H1 (cell line): ENCODE results near the gene SPTAN1. TPM values are rescaled to one million over a fixed set of nuclear protein-coding genes. Genes with fewer than 3 reads are reported as not detected.

Experiments used
- CTCF ChIP-seq, 3 experiments: IDR thresholded peaks; 1 replicate in 2 of 3; 2 replicates in 1 of 3; pipeline versions ENCODE4 v1.5.1 to v1.6.1; 2011; ENCODE audit warnings: low read length in 3 of 3, mild to moderate bottlenecking in 3 of 3, inconsistent platforms in 2 of 3, low read depth in 1 of 3, moderate library complexity in 1 of 3; ENCODE audit not compliant: insufficient read depth in 1 of 3; ENCODE audit errors: control extremely low read depth in 1 of 3
- NRF1 ChIP-seq: IDR thresholded peaks from 2 replicates; pipeline ENCODE4 v1.6.1; 2011; ENCODE audit warnings: mild to moderate bottlenecking, low read depth, low read length, improper control_type of control experiment
- RXRA ChIP-seq: IDR thresholded peaks from 2 replicates; pipeline ENCODE4 v1.6.1; 2011; ENCODE audit warnings: low read depth, mild to moderate bottlenecking, low read length, moderate library complexity; ENCODE audit not compliant: insufficient read depth
- polyA plus RNA-seq, 7 experiments: library from polyadenylated mRNA; depleted of rRNA in 3 of 7; stranded (reverse) in 5 of 7; unstranded in 2 of 7; fragments of >200 nt in 5 of 7; fragments of 200-250 nt in 2 of 7; gene quantifications; 1 replicate in 5 of 7; 2 replicates in 1 of 7; 4 replicates in 1 of 7; pipeline versions ENCODE4 v1.2.1 to v1.2.3, GENCODE V29; 2011 to 2013; ENCODE audit warnings: missing spikeins in 2 of 7, mixed read lengths in 2 of 7
- total RNA-seq: library from RNA; stranded (reverse); fragmentation: NEBNext Ultra II Directional; extraction: Animal tissue kit (Norgen Biotek cat#: 25700); gene quantifications from 2 replicates; pipeline ENCODE4 v1.2.1, GENCODE V29; 2021

SPTAN1 gene
- total and polyA plus RNA-seq, 2 of the 8 experiments (the other 6 are each of a cell fraction or from before 2014, with no cell fraction given): 182 to 216 TPM

GRCh38 chr9:128669786-128670185, 117.4 kb downstream of the SPTAN1 start (continued):
- TF ChIP-seq RXRA: no peak
- no peak for TF ChIP-seq CTCF (IDR thresholded peaks at IDR 0.05; ENCODE audit: control extremely low read depth in 1 of 3, insufficient read depth in 1 of 3, low read depth in 1 of 3, low read length in 3 of 3)
- TF ChIP-seq NRF1: no peak
